HG03439 (cell line): ENCODE measurements around the gene CMSS1.
A peak's percentile ranks its signal among the peaks of the same experiment; 100 is the strongest.

Experiments
- ATAC-seq: cut with Tn5 transposase; IDR thresholded peaks from one replicate; pipeline ENCODE4 v1.9.1; 2021; ENCODE audit warnings: mild to moderate bottlenecking, moderate library complexity; ENCODE audit not compliant: unreplicated experiment

The CMSS1 gene

GRCh38 chr3:99817437-99818240 is at the start of gene CMSS1:
Gene CMSS1, plus strand, starts transcription at chr3:99817862.
- ATAC-seq: peak; percentile 98

GRCh38 chr3:99768126-99768525 is 49.5 kb upstream of the CMSS1 start:
- no peak for ATAC-seq

GRCh38 chr3:99768808-99769501 is 48.7 kb upstream of the CMSS1 start:
- no peak for ATAC-seq

- ATAC-seq: no peak
These were observed 45.5 kb upstream of the CMSS1 start for GRCh38 chr3:99772171-99772570.

DNA sequence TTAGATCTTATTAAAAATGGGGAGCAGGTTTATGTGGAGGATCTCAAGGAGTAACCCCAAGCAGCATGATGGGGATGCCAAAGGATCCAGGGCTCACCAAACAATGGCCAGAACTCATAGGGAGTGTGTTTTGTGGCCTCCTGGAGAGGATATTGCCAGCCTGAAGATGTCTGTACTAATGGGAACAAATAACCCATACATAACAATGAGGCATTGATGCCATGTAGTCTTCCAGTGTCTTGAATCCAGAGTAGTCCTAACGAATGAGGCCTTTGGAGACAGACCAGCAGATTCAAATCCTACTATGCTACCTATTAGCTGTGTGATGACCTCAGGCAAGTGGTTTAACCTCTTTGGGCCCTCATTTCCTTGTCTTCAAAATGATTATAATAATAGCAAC is 45.0 kb upstream of the CMSS1 start:
- no peak for ATAC-seq

- peak; percentile 94 for ATAC-seq
These were observed 43.2 kb upstream of the CMSS1 start for GRCh38 chr3:99774467-99774866.

- ATAC-seq: no peak
These were observed 41.0 kb upstream of the CMSS1 start for GRCh38 chr3:99776516-99777209.

- no peak for ATAC-seq
These were observed 40.5 kb upstream of the CMSS1 start for GRCh38 chr3:99777210-99777549.

DNA sequence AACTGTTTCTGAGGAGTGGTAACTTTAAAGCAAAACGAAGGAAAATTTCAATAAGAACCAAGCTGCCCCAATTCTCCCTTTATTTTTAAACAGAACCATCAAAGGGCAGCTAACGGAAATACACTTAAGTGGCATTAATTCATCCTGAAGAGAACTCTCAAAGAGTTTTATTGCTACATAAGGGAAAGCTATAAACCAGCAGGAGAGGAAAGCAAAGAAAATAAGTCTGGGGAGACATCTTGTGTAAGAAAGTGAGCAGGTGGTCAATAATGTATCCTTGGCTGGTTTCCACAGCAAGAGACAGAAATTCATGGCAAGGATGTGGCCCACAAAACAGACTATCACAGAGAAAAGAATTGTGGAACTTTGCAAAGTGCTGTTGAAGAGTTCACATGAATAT is 40.0 kb upstream of the CMSS1 start:
- ATAC-seq: no peak

- no peak for ATAC-seq
These were observed 36.9 kb upstream of the CMSS1 start for GRCh38 chr3:99780749-99781148.

GRCh38 chr3:99781761-99782160 is 35.9 kb upstream of the CMSS1 start:
- no peak for ATAC-seq

- no peak for ATAC-seq
These were observed 34.6 kb upstream of the CMSS1 start for GRCh38 chr3:99783011-99783573.

DNA sequence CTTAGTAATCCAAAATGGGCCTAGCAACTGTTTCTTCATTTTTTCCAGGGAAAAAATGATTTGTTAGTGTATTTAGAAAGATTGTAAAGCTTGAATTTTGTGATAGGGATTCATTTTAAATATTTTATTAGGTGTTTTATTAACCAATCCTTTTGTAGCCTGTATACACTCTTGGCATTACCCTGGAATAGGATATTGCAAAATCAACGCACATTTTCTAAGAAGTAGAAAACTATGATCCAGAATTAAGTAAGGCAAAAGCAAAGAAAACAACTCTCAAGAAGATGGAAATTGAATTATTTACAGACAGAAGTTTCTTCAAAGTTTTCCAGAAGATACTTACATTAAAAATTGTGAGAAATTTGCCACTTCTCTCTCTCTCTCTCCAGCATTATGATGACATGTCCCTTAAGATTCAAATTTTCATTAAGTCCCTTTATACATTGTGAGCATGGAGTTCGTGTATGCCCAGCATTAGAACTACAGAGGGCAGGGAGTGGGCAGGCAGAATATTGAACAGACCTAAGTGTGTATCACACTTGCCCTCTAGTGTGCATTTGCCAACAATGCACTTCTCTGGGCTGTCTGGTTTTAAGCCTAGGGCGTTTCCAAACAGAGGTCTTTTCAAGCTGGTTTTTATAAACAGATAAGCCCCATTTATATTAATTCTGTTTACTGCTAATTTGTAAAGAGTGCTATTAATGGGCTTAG is 28.5 kb upstream of the CMSS1 start:
- peak; percentile 84 for ATAC-seq

DNA sequence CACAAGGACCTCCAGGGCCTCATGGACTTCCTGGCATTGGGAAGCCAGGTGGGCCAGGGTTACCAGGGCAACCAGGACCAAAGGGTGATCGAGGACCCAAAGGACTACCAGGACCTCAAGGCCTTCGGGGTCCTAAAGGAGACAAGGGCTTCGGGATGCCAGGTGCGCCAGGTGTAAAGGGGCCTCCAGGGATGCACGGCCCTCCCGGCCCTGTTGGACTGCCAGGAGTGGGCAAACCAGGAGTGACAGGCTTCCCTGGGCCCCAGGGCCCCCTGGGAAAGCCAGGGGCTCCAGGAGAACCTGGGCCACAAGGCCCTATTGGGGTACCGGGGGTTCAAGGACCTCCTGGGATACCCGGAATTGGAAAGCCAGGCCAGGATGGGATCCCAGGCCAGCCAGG is 23.2 kb upstream of the CMSS1 start:
- ATAC-seq: no peak

- no peak for ATAC-seq
These were observed 22.1 kb upstream of the CMSS1 start for GRCh38 chr3:99795573-99795972.

DNA sequence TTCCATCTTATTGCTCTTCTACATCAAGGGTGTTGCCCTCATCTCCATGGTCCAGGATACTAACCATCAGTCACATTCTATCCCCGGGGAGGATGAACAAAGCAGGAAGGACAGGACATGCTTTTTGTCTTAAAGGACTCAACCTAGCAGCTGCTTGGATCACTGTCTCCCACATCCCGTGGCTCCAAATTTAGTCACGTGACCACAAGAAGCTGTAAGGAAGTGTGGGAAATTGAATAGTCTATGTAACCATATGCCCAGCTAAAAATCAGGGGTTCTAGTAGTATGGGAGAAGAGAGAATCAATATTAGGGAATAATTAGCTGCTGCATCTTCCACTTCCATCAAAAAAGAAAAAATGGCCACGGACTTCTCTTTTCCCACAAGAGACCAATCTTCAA is 18.2 kb upstream of the CMSS1 start:
- no peak for ATAC-seq

DNA sequence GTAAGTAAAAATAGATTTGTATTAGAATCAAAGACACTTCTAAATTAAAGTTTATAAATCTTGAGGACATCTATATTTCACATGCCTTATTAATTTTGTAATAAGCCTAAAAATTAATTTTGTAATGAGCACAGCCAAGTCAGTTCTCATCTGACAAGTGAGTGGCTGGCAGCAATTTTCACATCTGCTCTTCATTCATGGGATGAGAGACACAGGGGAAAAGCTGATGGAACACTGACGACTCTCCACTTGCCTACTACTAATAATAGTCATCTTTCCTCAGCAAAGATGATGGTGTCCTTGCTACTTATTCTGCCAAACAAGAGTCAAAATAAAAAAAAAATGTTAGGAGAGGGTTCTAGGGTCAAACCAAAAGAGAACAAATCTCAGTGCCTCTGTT is 14.4 kb upstream of the CMSS1 start:
- no peak for ATAC-seq

DNA sequence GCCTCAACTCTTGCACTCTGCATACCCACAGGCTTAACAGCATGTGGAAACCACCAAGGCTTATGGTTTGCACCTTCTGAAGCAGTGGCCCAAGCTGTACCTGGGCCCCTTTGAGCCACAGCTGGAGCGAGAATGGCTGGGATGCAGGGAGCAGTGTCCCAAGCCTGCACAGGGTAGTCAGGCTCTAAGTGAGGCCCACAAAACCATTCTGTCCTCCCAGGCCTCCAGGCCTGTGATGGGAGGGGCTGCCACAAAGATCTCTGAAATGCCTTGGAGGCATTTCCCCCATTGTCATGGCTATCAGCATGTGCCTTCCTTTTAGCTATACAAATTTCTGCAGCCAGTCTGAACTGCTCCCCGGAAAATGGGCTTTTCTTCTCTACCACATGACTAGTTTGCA is 12.5 kb upstream of the CMSS1 start:
- no peak for ATAC-seq

GRCh38 chr3:99808163-99808794 is 9.4 kb upstream of the CMSS1 start:
- ATAC-seq: peak; percentile 71

- ATAC-seq: no peak
These were observed 8.1 kb upstream of the CMSS1 start for GRCh38 chr3:99809565-99809964.

- no peak for ATAC-seq
These were observed 7.3 kb upstream of the CMSS1 start for GRCh38 chr3:99810403-99810802.
